RCC 7860 (cell line): ENCODE results near the gene PDXK.
A peak's percentile ranks its signal among the peaks of the same experiment; 100 is the strongest.
"Not testable (repeated sequence)": the region's sequence is repeated elsewhere in the genome, so short reads cannot be mapped to it uniquely, and the experiment has no call there.

ENCODE experiments used
- DNase-seq: peaks from one replicate; pipeline ENCODE4 v3.0.0-alpha.2; 2015; ENCODE audit warnings: low spot score
- FAIRE-seq: peaks from 2 replicates; lab custom pipeline; 2012; peaks lifted over from hg19 to GRCh38; lab: Jason Lieb, UNC

The PDXK gene

GRCh38 chr21:43718872-43719747 is at the start of gene PDXK:
TSS of gene PDXK (plus strand) at chr21:43719129. CDS start at chr21:43719295, 166 bp downstream.
- FAIRE-seq (no peak), DNase-seq (peak; percentile 66)

- FAIRE-seq (no peak), DNase-seq (no peak)
Measured at GRCh38 chr21:43669828-43670605, 48.9 kb upstream of the PDXK start.

GRCh38 chr21:43675871-43676270 is 43.1 kb upstream of the PDXK start:
- no peak for FAIRE-seq

GRCh38 chr21:43676391-43676790 is 42.5 kb upstream of the PDXK start:
- DNase-seq (no peak), FAIRE-seq (no peak)

More at GRCh38 chr21:43675871-43676270, 43.1 kb upstream of the PDXK start:
- no peak for DNase-seq

GRCh38 chr21:43679951-43680350 is 39.0 kb upstream of the PDXK start:
- FAIRE-seq (no peak), DNase-seq (no peak)

GRCh38 chr21:43680421-43680820 is 38.5 kb upstream of the PDXK start:
- not testable (repeated sequence) for FAIRE-seq, DNase-seq

GRCh38 chr21:43681650-43682049 is 37.3 kb upstream of the PDXK start:
- FAIRE-seq (peak; percentile 90), DNase-seq (peak; percentile 86)

GRCh38 chr21:43684424-43684823 is 34.5 kb upstream of the PDXK start:
- DNase-seq (no peak), FAIRE-seq (no peak)

- no peak for DNase-seq
Measured at GRCh38 chr21:43686811-43687565, 31.9 kb upstream of the PDXK start.

GRCh38 chr21:43687566-43688399 is 31.1 kb upstream of the PDXK start:
- DNase-seq (no peak), FAIRE-seq (no peak)

More at GRCh38 chr21:43686811-43687565, 31.9 kb upstream of the PDXK start:
- FAIRE-seq, result no peak

- DNase-seq (no peak), FAIRE-seq (no peak)
Measured at GRCh38 chr21:43688906-43689305, 30.0 kb upstream of the PDXK start.

- DNase-seq (no peak), FAIRE-seq (no peak)
Measured at GRCh38 chr21:43689556-43690337, 29.2 kb upstream of the PDXK start.

GRCh38 chr21:43690346-43690745 is 28.6 kb upstream of the PDXK start:
- FAIRE-seq, result no peak
- no peak for DNase-seq

- no peak for DNase-seq
Measured at GRCh38 chr21:43691086-43691795, 27.7 kb upstream of the PDXK start.

GRCh38 chr21:43691801-43692200 is 27.1 kb upstream of the PDXK start:
- DNase-seq, result no peak
- no peak for FAIRE-seq

More at GRCh38 chr21:43691086-43691795, 27.7 kb upstream of the PDXK start:
- no peak for FAIRE-seq

- DNase-seq, result no peak
- FAIRE-seq, result no peak
Measured at GRCh38 chr21:43692949-43693348, 26.0 kb upstream of the PDXK start.

- FAIRE-seq (no peak), DNase-seq (no peak)
Measured at GRCh38 chr21:43693981-43694380, 24.9 kb upstream of the PDXK start.

GRCh38 chr21:43694437-43695079 is 24.4 kb upstream of the PDXK start:
- FAIRE-seq, result no peak
- no peak for DNase-seq
